BJ (cell line): Measurements from ENCODE around the gene AMY2B. TPM values are rescaled to one million over a fixed set of nuclear protein-coding genes. Genes with fewer than 3 reads are reported as not detected.
"Not testable (repeated sequence)": the region's sequence is repeated elsewhere in the genome, so short reads cannot be mapped to it uniquely, and the experiment has no call there.

Experiments used
- CTCF ChIA-PET: fragments of 350-600 bp; formaldehyde crosslinking; extraction: SDS; loops from one replicate; lab custom pipeline; 2021; ENCODE audit warnings: antibody characterized with exemption, inconsistent platforms; lab: Yijun Ruan, JAX
- POLR2A ChIA-PET: fragments of 300-600 bp; sonication (Branson Sonifier 250); formaldehyde crosslinking; extraction: SDS; loops from one replicate; lab custom pipeline; 2021; ENCODE audit warnings: antibody characterized with exemption; lab: Charles Lee
- DNase-seq: peaks from one replicate; pipeline ENCODE4 v3.0.0-alpha.2; 2011; ENCODE audit warnings: low read depth
- H3K27me3 ChIP-seq: 2 replicates; pipeline ENCODE4 v1.6.0; 2011; ENCODE audit warnings: low read length; ENCODE audit not compliant: control insufficient read depth, insufficient read depth
- H3K36me3 ChIP-seq: 2 replicates; pipeline ENCODE4 v1.5.1; 2011; ENCODE audit warnings: low read length; ENCODE audit not compliant: control insufficient read depth, insufficient read depth
- H3K4me3 ChIP-seq: 2 replicates; pipeline ENCODE4 v1.5.1; 2011; ENCODE audit warnings: low read depth, mild to moderate bottlenecking, control low read depth, low read length
- polyA plus RNA-seq: library from polyadenylated mRNA; depleted of rRNA; stranded (reverse); fragments of >200 nt; gene quantifications from 2 replicates; pipeline ENCODE4 v1.2.3, GENCODE V29; 2011
- TF ChIP-seq, protein P1 (sequence below): IDR thresholded peaks from 2 replicates; pipeline ENCODE4 v1.5.1; 2011; ENCODE audit warnings: low read depth, mild to moderate bottlenecking, control low read depth, inconsistent platforms, low read length, moderate library complexity; ENCODE audit not compliant: insufficient read depth

Gene AMY2B
- polyA plus RNA-seq, 1 experiment: 1.3 TPM

DNA sequence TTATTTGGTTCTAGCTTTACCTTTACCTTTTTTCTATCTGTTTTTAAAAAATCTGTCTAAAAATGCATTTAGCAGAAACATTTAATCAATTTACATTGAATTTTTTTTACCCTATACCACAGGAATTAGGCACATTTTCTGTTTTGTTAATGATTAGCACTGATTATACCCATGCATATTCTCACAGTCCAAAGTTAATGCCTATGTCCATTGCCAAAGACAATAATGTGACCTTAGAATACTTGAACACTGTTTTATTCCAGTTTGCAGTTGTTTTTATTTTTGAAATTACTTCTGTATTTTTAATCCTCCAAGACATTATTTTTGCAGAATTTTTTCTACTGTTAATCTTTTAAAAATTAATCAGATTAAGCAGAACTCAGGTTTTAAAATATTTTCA, 11.0 kb upstream of the AMY2B start:
- Histone ChIP-seq H3K27me3 (no peaks in the 10 kb centered on the region), H3K4me3 (no peak overlapping the region), H3K36me3 (no peaks in the 10 kb centered on the region; the same call in 1 of the 2 replicates)
- POLR2A ChIA-PET: no interaction called here
- CTCF ChIA-PET: no interaction called here
- no peak for DNase-seq
- TF ChIP-seq, protein P1, sequence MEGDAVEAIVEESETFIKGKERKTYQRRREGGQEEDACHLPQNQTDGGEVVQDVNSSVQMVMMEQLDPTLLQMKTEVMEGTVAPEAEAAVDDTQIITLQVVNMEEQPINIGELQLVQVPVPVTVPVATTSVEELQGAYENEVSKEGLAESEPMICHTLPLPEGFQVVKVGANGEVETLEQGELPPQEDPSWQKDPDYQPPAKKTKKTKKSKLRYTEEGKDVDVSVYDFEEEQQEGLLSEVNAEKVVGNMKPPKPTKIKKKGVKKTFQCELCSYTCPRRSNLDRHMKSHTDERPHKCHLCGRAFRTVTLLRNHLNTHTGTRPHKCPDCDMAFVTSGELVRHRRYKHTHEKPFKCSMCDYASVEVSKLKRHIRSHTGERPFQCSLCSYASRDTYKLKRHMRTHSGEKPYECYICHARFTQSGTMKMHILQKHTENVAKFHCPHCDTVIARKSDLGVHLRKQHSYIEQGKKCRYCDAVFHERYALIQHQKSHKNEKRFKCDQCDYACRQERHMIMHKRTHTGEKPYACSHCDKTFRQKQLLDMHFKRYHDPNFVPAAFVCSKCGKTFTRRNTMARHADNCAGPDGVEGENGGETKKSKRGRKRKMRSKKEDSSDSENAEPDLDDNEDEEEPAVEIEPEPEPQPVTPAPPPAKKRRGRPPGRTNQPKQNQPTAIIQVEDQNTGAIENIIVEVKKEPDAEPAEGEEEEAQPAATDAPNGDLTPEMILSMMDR: no peak

DNA sequence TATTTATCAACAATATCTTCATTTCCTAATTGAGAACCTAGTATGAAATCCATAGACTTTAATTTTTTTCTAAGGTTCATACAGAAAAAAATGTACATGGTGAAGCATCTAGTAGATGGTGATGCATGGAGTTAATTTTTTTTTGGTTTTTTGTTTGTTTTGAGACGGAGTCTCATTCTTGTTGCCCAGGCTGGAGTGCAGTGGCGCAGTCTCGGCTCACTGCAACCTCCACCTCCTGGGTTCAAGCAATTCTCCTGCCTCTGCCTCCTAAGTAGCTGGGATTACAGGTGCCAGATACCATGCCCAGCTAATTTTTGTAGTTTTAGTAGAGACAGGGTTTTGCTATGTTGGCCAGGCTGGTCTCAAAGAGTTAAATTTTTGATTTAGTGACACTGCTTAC, 10.3 kb upstream of the AMY2B start:
- H3K27me3 ChIP-seq, H3K36me3 ChIP-seq, DNase-seq, CTCF ChIA-PET, POLR2A ChIA-PET, H3K4me3 ChIP-seq: not testable (repeated sequence)

DNA sequence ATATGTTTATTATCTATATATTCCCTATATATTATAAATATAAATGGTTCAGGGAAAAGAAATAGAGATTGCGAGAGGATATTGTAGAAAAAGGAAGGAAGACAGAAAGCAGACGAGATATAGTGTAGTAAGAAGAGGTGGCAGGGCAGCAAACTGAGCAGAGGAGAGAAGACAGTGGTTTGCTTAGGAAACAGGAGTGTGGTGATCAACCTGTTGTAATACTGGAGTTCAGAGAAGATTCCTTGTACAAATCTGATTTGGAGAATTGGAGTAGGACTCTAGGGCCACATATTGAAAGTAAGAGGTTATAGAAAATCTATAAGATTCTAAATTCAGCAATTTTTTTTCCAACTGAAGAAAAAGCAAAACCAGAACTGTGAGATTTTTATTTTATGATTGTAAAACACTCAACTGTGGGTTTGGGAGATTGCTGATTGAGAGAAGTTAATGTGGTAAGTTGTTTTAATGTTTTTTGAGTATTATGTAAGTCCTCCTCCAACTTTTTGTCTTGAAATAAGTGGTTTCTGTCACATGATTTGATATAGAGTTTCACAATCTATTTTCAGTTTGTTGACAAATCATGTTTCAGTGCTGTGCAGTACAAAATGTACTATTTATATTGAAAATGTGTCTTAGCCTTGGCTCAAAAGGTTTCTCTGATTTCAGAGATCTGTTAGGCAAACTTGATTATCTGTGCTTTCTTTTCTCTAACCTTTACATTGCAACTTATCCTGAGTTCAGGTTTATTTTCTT, 9.6 kb upstream of the AMY2B start:
- CTCF ChIA-PET: no interaction called here
- no peak overlapping the region for H3K4me3 ChIP-seq
- POLR2A ChIA-PET: no interaction called here
- TF ChIP-seq, protein P1: no peak
- no peak for DNase-seq
- H3K27me3 ChIP-seq: no peaks in the 10 kb centered on the region
- H3K36me3 ChIP-seq: no peaks in the 10 kb centered on the region; the same call in 1 of the 2 replicates

DNA sequence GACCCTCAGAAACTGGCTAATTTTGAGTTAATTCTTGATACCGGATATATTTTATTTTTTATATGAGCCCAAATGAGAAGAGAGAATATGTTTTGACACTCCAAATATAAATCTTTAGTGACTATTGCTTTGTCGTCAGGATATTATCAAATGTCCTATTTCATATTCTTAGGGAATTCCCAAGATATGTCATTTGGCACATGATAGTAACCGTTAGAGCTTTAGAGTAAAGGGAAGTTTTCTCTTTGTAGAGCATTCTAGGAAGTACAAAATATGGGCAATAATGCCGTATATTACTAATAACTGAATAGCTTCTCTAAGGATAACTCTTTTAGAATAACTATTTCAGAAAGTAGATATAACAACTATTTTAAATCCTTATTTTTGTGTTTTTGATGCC, 8.3 kb upstream of the AMY2B start:
- CTCF ChIA-PET: no interaction called here

DNA sequence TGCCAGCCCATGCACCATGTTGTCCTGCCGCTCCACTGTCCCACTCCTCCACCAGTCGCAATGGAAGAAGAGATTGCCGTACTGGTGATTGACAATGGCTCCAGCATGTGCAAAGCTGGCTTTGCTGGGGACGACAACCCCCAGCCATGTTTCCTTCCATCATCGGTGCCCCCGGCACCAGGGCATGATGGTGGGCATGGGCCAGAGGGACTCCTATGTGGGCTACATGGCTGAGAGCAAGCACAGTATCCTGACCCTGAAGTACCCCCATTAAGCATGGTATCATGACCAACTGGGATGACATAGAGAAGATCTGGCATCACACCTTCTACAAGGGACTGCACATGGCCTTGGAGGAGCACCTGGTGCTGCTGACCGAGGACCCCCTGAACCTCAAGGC, 1.9 kb upstream of the AMY2B start:
- H3K27me3 ChIP-seq: no peaks in the 10 kb centered on the region
- TF ChIP-seq, protein P1: no peak
- POLR2A ChIA-PET: no interaction called here

More for the DNA sequence above, 8.3 kb upstream of the AMY2B start:
- Histone ChIP-seq H3K4me3 (no peak overlapping the region), H3K36me3 (no peaks in the 10 kb centered on the region), H3K27me3 (no peaks in the 10 kb centered on the region)
- DNase-seq: no peak
- POLR2A ChIA-PET: no interaction called here
- TF ChIP-seq, protein P1: no peak

DNA sequence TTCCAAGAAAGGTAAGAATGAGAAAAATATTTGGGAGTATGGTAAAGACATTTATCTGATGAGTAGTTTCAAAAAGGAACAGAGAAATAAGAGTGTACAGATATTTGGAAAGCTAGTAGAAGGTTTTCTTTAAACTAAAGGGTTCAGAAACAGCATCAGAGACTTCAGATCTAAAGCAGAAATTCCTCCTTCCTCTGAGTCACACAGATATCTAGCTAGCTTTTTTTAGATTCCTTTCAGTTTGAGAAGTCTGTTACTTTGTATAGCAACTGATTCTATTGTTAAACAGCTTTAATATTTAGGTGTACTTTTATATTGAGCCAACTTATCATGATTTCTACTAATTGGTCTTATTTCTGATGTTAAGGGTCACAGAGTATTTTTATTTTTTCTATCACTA, 4.7 kb downstream of the AMY2B start:
- Histone ChIP-seq H3K36me3 (no peaks in the 10 kb centered on the region), H3K27me3 (no peaks in the 10 kb centered on the region), H3K4me3 (no peak overlapping the region)
- no peak for DNase-seq
- TF ChIP-seq, protein P1: no peak
- POLR2A ChIA-PET: no interaction called here
- CTCF ChIA-PET: no interaction called here

More for the DNA sequence above, 1.9 kb upstream of the AMY2B start:
- Histone ChIP-seq H3K36me3 (no peaks in the 10 kb centered on the region), H3K4me3 (no peak overlapping the region)
- no peak for DNase-seq
- CTCF ChIA-PET: no interaction called here

DNA sequence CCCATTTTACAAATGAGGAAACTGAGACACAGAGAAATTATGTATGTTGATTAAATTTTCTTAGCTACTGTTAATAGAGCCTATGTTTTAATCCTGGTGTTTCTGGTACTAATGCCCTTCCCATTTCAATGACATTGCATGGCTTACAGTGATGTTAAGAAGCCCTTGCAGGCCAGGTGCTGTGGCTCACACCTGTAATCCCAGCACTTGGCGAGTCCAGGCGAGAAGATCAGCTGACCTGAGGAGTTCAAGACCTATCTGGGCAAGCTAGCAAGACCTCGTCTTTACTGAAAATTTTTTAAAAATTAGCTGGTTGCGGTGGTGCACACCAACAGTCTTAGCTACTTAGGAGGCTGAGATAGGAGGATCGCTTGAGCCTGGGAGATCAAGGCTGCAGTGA, 5.4 kb downstream of the AMY2B start:
- POLR2A ChIA-PET, H3K4me3 ChIP-seq, DNase-seq, CTCF ChIA-PET, H3K27me3 ChIP-seq, H3K36me3 ChIP-seq: not testable (repeated sequence)
